ENCODE results near the gene IL17REL.

Gene IL17REL

DNA sequence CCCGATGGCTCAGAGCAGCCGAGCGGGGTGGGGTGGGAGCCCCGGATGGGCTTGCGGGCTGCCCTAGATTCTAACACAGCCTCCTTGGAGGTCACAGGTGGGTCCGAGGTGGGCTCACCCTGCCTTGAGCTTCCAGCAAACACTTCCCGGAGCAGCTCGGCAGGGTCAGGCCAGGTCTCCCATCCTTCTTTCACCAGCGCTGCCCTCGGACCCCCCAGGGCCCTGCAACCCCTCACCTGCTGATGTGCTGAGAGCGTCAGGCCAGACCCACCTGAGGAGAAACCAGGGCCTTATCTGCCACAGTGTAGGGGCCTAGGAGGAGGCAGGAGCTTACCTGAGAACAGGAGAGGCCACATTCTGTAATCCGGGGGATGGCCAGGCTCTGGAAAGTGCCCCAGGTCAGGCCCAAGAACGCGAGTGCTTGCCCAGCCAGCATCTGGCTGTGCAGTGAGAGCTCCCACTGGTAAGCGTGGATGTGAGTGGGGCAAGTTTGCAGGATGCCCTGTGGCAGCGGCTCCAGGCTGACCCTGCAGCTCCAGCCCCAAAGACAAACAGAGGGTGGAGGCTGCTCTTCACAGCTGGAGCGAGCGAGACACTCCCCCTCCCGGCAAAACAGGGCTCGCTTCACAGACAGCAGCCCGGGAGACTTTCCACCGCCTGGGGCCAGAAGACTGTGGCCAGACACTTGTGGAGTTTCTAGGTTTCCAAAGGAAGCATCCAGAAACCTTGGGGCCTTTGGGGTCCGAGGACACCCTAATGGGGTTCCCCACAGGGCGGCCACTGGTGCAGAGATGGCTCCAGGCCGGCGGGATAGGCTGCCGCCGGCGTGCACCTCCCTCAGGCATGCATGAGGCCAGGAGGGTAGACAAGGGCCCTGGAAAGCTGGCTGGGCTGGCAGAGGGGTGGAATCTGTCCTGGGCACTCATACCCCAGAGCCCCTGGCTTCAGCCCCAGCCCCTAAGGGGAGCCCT is at the start of gene IL17REL:
Gene IL17REL (minus strand): TSS at position 555 of the 971 bp plus-strand sequence. CDS start 119 bp downstream, at position 436.
- DNase-seq, result no peak

DNA sequence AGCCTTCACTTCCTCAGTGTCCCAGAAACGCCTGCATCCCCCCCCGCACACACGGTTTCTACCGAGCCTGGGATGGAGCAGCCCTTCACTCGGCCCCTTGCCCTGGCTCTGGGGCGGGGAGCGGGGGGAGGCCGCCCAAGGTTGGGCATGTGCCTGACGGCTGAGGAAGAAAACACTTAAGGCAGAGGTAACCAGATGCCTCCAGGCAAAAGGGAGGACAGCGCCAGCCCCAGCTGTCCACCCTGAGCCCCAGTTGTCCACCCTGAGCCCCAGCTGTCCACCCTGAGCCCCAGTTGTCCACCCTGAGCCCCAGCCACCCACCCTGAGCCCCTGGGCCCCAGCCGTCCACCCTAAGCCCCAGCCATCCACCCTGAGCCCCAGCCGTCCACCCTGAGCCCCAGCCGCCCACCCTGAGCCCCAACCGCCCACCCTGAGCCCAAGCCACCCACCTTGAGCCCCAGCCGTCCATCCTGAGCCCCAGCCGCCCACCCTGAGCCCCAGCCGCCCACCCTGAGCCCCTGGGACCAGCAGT is 49.3 kb upstream of the IL17REL start:
- DNase-seq, result no peak

GRCh38 chr22:50061141-50061823 is 48.7 kb upstream of the IL17REL start:
- DNase-seq, result no peak

DNA sequence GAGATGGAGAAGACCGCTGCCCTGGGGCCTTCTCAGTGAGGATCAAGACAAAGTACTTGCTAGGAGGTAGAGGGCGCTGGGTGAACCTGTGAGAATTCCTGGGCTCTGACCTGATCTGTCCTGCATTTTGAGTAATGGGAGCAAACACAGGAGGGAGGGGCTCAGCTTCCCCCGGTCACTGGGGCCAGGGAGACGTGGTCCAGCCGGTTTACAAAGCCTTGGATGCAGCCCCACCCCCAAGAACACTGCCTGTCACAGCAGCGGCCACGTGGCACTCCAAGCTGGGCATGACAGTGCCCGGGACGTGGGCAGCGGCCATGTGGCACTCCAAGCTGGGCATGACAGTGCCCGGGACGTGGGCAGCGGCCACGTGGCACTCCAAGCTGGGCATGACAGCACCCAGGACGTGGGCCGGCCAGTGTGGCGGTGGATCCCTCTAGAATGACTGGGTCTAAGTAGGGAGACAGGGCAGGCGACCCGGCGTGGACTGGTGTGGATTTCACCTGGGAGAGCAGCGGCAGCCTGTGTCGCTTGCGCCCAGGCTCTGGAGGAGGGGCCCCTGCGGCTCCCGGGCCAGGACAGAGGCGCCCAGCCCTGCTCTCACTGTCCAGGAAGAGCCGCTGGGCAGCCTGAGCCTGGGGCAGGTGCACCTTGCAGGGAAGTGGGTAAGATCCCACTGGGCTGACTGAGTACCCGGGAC is 48.0 kb upstream of the IL17REL start:
- no peak for DNase-seq

GRCh38 chr22:50059881-50060262 is 47.3 kb upstream of the IL17REL start:
- no peak for DNase-seq

DNA sequence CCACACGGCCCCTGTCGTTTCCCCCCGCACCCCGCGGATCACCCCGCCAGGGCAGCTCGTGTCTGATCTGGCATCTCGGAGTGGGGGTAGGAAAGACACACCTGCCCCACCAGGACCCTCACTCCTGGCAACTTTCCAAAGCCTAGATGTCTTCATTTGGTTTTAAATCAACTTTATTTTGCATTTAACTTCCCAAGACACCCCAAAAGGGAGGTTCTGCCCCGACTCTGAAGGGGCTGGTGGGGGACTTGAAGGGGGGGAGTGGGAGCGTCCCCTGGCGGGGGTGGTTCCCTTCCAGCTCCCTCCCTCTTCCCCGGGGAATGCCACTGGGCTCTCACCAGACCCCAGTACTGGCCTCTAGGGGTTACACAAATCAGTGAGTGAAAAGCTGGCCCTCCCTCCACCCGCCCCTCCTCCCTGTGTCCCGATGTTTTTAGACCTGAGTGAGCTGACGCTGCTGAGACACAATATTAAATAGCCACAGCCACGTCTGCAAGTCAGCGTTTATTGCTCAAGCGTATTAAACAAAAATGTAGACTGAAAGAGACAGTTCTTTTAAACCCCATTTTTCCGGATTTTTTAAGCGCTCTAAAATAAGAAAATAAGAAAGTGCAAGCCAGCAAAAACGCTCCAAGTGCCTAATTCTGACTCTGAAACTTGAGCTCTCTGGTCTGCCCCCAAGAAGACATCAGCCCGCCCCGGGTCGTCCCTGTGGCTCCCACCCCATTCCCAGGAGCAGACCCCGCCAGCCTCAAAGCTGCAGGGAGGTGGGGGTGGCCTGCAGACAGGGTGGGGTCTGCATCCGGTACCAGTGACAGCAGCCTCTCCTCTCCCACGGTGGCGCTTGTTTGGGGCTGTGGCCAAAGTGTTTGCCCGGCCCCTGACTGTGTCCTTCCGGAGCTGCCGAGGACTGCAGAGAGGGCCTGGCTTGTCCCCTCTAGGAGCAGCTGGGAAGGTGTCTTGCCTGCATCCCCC is 46.6 kb upstream of the IL17REL start:
- no peak for DNase-seq

- no peak for DNase-seq
Measured at GRCh38 chr22:50058061-50058905, 45.7 kb upstream of the IL17REL start, which contains the start of gene TTLL8. TTLL8 (minus strand) TSS chr22:50058298.

GRCh38 chr22:50057278-50058060 is 44.9 kb upstream of the IL17REL start:
- no peak for DNase-seq

DNA sequence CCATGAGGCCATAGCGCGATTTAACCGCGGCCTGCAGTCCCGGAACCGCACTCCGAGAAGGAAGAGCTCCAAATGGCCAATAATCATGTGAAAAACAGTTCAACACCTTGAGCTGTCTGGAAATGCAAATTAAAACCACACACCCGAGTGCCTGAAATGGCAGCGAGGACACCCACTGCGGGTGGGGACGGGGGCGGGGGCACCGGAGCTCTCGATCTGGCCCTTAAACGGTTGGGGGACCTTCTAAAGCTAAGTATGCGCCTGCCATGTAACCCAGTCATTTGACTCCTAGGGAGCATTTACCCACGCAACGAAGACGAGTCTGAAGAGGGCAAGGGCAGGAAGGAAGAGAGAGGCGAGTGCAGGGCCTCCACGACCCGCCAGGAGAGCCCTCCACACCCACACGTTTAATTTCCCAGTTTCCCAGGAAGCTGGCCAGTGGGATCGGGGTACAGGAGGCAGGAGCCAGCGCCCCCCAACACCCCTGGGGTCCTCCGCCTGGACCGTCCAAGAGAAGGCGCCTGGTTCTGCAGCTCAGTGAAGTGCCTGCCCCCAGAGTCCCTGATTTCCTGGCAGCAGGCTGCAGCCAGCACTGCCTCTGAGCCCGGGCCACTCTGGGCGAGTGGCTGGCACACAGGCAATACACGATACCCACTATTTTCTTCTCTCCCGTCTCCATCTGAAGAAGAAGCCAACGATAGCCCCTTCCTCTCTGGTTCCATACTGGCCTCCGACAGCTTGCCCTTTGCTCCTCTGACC is 43.8 kb upstream of the IL17REL start:
- no peak for DNase-seq

- DNase-seq, result no peak
Measured at GRCh38 chr22:50053861-50054260, 41.3 kb upstream of the IL17REL start.

- DNase-seq, result no peak
Measured at GRCh38 chr22:50051930-50052329, 39.4 kb upstream of the IL17REL start.

DNA sequence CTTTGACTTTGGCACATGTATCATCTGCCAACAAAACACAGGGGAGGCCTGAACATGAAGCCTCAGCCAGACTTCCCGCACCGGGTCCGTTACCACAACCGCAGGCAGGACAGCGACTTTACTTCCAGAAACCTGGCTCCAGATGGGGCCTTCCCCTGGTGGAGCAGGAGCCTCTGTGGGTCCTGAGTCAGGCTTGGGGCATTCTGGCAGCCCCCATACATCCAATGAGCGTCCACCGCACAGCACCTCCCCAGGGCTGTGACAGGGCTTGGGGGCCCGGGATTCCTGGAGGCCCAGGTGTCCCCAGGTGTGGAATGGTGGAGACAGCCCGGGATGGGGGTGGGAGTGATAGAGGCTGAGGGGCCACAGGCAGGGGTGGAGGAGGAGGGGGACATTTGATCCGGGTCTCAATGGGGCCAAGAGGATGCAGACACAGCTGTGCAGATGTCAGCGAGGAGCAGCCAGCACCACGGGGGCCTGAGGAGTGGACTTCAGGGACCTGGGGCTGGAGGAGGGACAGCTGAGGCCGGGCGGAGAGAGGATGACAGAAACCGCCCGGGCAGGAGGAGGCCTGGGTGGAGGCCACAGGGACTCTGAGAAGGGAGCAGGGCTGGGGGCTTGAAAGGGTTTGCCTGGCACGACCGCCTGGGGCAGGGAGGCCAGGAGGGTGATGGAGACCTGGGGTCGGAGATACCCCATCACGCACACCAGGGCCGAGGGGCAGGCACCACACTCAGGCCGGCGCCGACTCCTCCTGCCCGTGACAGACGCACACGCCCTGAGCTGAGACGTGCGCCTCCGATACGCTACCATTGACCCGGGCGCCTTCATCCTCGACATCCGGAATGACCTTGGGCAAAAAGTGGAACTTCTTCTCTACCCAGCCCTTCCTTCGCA is 37.0 kb upstream of the IL17REL start:
- DNase-seq, result no peak

DNA sequence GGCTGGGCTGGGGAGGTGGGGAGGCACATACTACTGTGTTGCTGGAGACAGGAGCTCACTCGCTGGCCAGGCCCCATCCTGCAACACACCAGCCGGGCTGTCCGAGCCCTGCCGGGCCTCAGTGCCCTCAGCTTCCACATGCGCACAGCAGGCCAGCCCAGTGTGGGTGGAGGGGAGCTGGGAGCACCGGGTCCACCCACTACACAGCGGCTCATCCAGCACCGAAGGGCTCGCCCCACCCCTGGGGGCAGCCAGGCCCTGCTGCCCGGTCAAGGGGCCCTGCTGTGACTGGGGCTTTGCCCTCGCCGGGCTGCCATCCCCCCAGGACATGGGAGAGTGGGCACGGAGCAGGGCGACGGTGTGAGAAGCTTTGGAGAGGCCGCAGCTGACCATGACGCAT is 36.3 kb upstream of the IL17REL start:
- DNase-seq, result no peak

- DNase-seq, result no peak
Measured at GRCh38 chr22:50048061-50048765, 35.6 kb upstream of the IL17REL start.

DNA sequence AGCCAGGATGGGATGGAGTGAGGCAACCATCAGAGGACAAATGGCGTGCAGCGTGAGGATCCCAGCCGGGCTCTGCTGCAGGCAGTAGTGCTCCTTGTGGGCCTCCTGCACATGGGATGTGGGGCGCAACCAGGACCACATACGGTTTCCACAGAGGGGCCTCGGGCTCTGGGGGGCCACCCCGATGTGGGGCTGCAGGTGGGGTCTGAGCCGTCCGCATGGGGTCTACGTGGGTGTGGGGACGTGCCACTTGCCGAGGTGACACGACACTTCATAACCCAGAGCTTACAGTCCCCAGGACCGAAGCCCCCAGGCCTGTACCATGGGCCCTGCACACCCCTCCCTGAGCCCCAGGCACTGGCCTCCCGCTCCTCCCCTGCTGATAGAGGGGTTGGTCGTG is 34.8 kb upstream of the IL17REL start:
- no peak for DNase-seq

- no peak for DNase-seq
Measured at GRCh38 chr22:50046481-50047245, 34.1 kb upstream of the IL17REL start.

DNA sequence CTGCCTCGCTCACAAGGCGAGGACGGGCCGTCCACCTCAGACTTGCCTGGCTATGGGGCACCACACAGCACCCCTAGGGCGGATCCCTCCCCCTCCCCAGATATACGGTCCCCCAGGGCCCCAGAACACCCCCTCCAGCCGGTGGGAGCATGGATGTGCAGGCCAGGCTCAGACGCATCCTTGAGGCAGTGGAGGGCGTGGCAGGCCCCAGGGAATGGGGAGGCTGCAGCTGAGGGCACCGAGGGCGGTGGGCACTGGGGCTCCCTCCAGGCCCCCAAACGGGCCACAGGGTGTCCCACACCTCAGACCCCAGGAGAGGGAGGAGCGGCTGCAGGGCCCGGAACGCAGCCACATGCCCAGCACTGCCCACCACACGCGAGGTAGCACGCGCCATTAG is 33.5 kb upstream of the IL17REL start:
- DNase-seq, result no peak

Measured in stimulated activated CD4-positive, alpha-beta T cell treated with anti-CD3 and anti-CD28 coated beads, Interleukin-4, amount 100 ng/mL, for 1 hour (primary cell).